WERI-Rb-1 (cell line): ENCODE data around the gene PRXL2B.

Experiments used
- DNase-seq: peaks from one replicate; pipeline ENCODE4 v3.0.0-alpha.2; 2020
- H3K27ac ChIP-seq: fragments of 250-450 bp; sonication (Bioruptor Pico); 2 replicates; pipeline ENCODE4 v1.5.1; 2020; ENCODE audit warnings: mild to moderate bottlenecking, moderate library complexity
- H3K27me3 ChIP-seq: fragments of 250-450 bp; sonication (Bioruptor Pico); 2 replicates; pipeline ENCODE4 v1.5.1; 2021; ENCODE audit warnings: mild to moderate bottlenecking, low read depth, moderate library complexity; ENCODE audit not compliant: insufficient read depth, severe bottlenecking
- H3K36me3 ChIP-seq: fragments of 250-450 bp; sonication (Bioruptor Pico); 2 replicates; pipeline ENCODE4 v1.5.1; 2020; ENCODE audit warnings: mild to moderate bottlenecking, moderate library complexity
- H3K4me3 ChIP-seq: 2 replicates; pipeline ENCODE4 v1.5.1; 2011; ENCODE audit warnings: low read depth, mild to moderate bottlenecking, control low read depth, low read length
- H3K9me3 ChIP-seq: fragments of 250-450 bp; sonication (Bioruptor Pico); 2 replicates; pipeline ENCODE4 v1.5.1; 2021; ENCODE audit warnings: mild to moderate bottlenecking, moderate library complexity; ENCODE audit not compliant: severe bottlenecking
- CTCF ChIP-seq: IDR thresholded peaks from 2 replicates; pipeline ENCODE4 v1.5.1; 2011; ENCODE audit warnings: low read depth, mild to moderate bottlenecking, control low read depth, inconsistent platforms, low read length

PRXL2B gene

GRCh38 chr1:2588661-2589430, 2.3 kb downstream of the PRXL2B start:
- H3K27me3 ChIP-seq: peaks cover 12% of the 10 kb centered on the region
- H3K36me3 ChIP-seq: no peaks in the 10 kb centered on the region
- DNase-seq: no peak
- no peaks in the 10 kb centered on the region for H3K9me3 ChIP-seq
- no peak for TF ChIP-seq CTCF
- no peak overlapping the region for H3K27ac ChIP-seq
- H3K4me3 ChIP-seq: no peak overlapping the region

DNA sequence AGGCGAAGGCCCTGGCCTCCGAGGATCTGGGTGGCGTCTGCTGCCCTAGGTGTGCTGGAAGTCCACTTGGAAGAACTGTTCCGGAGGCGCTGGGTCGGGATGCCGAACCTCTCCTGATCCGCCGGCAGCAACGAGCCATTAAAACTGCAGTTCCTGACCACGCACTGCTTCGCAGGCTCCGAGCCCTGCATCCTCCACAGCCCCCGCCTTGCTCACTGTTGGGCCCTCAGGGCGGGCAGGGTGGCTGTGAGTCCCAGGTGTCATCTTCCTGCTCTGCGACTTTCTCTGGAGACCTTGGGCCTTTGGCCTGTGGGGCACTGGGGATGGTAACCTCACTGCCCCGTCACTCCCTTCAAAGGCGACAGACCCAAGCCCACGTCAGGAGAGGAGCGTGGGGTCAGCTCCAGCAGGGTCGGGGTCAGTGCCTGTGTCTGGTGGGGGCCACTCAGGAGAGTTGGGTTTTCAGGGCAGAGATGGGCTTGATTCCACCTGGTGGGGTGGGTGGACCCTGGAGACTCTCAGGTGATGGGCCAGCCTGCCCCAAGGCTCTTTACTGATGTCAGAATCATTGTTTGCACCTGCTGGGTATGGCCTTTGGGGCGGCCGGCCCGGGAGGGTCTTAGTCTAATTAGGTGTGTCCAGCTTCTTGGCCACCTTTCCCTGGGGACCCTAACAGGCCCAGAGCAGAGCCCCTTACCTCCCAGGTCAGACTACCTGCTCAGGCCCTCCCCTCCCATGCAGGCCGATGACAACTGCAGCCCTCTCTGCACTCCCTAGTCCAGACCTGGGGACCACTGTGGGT, 3.1 kb downstream of the PRXL2B start:
- Histone ChIP-seq H3K27me3 (peaks cover 20% of the 10 kb centered on the region), H3K36me3 (no peaks in the 10 kb centered on the region), H3K4me3 (no peak overlapping the region), H3K27ac (no peak overlapping the region), H3K9me3 (no peaks in the 10 kb centered on the region)
- TF ChIP-seq CTCF: no peak
- DNase-seq: no peak

DNA sequence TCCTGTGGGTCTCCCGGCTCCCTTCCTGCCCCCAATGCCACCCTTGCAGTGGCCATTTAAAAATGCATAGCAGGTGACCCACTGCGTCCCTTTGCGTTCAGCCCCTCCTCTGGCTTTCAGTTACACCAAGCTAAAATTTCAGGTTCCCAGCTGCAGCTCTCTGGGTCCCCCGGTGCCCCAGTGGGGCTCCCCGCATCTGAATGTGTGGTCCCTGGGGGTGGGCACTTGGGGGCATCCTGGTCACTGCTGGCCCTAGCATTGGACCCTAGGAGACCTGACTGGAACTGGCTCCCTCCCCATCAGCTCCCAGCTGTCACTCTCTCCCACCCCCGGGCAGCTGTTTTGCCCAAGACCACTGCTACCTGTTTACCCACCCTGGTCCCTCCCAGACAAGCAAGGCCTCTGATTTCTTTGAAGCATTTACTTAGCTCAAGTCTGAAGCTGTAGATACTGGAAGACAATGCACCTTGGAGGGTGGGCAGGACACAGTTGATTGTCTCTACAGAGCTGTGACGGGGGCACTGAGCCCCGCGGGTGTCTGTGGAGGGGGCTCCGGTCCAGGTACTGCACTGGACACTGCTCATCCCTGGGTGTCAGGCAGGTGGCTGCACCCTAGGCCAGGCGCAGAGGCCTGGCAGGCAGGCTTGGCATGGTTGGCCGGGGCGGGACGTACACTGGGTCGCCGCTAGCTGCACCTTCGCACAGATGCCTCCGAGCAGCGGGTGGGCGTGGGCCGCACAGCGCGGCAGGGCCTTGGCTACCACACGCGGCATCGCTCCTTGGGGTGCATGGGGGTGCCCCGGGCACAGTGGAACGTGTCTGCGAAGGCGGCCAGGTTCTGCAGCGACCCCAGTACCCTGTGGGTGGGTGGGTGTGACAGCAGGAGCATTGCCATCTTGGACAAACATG, 3.9 kb downstream of the PRXL2B start:
- DNase-seq: no peak
- TF ChIP-seq CTCF: no peak
- Histone ChIP-seq H3K4me3 (no peak overlapping the region), H3K27ac (no peak overlapping the region), H3K36me3 (no peaks in the 10 kb centered on the region), H3K27me3 (peaks cover 27% of the 10 kb centered on the region), H3K9me3 (no peaks in the 10 kb centered on the region)

DNA sequence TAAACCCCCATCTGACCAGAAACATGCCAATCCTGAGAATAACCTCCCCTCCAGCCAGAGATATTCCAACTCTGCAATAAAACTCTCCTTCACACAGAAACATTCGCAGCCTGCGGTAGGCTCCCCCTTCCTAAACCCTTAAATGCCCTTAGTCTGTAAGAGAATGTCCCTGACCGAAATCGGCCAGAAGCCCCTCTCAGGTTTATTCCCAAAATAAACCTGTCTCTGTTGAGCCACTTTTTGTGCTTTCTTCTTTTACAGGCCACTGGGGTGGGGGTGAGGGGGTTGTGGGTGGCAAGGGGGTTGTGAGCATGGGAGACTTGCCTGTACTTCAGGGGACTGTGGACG, 4.6 kb downstream of the PRXL2B start:
- DNase-seq: no peak
- no peak overlapping the region for H3K4me3 ChIP-seq
- peaks cover 31% of the 10 kb centered on the region for H3K27me3 ChIP-seq
- H3K36me3 ChIP-seq: no peaks in the 10 kb centered on the region
- no peaks in the 10 kb centered on the region for H3K9me3 ChIP-seq
- H3K27ac ChIP-seq: no peak overlapping the region
- no peak for TF ChIP-seq CTCF

GRCh38 chr1:2591581-2592261, 5.1 kb downstream of the PRXL2B start:
- Histone ChIP-seq H3K27ac (no peak overlapping the region), H3K9me3 (no peaks in the 10 kb centered on the region), H3K4me3 (no peak overlapping the region), H3K36me3 (no peaks in the 10 kb centered on the region), H3K27me3 (peaks cover 34% of the 10 kb centered on the region)
- TF ChIP-seq CTCF: no peak
- DNase-seq: no peak
